GM18520 (cell line): ENCODE data around the gene GRK4.
A peak's percentile ranks its signal among the peaks of the same experiment; 100 is the strongest.
"Not testable (repeated sequence)": the region's sequence is repeated elsewhere in the genome, so short reads cannot be mapped to it uniquely, and the experiment has no call there.

Source experiments
- ATAC-seq: cut with Tn5 transposase; IDR thresholded peaks from one replicate; pipeline ENCODE4 v1.9.1; 2021; ENCODE audit not compliant: unreplicated experiment

Gene GRK4

GRCh38 chr4:2963175-2963965 is at the start of gene GRK4, which contains the start of gene NOP14:
Gene GRK4 (plus strand): TSS chr4:2963571. CDS start chr4:2964071, 500 bp downstream.
Gene NOP14 (minus strand): TSS chr4:2963406. CDS start chr4:2963319, 87 bp downstream.
- ATAC-seq, result peak; percentile 90

GRCh38 chr4:2914256-2915126 is 48.9 kb upstream of the GRK4 start:
- no peak for ATAC-seq

- no peak for ATAC-seq
Observed at GRCh38 chr4:2915789-2916188, 47.6 kb upstream of the GRK4 start.

- ATAC-seq, result not testable (repeated sequence)
Observed at GRCh38 chr4:2916696-2917095, 46.7 kb upstream of the GRK4 start.

- not testable (repeated sequence) for ATAC-seq
Observed at GRCh38 chr4:2918300-2918699, 45.1 kb upstream of the GRK4 start.

- ATAC-seq, result not testable (repeated sequence)
Observed at GRCh38 chr4:2918714-2919113, 44.7 kb upstream of the GRK4 start.

- ATAC-seq, result not testable (repeated sequence)
Observed at GRCh38 chr4:2922453-2923101, 40.8 kb upstream of the GRK4 start.

- no peak for ATAC-seq
Observed at GRCh38 chr4:2923141-2923551, 40.2 kb upstream of the GRK4 start.

- ATAC-seq, result no peak
Observed at GRCh38 chr4:2923668-2924173, 39.6 kb upstream of the GRK4 start.

GRCh38 chr4:2924286-2924685 is 39.1 kb upstream of the GRK4 start:
- ATAC-seq, result no peak

- no peak for ATAC-seq
Observed at GRCh38 chr4:2924765-2925301, 38.5 kb upstream of the GRK4 start.

- no peak for ATAC-seq
Observed at GRCh38 chr4:2925496-2925895, 37.9 kb upstream of the GRK4 start.

- ATAC-seq, result no peak
Observed at GRCh38 chr4:2925931-2926860, 37.2 kb upstream of the GRK4 start.

GRCh38 chr4:2927016-2927695 is 36.2 kb upstream of the GRK4 start:
- ATAC-seq, result no peak

- ATAC-seq, result no peak
Observed at GRCh38 chr4:2927696-2928075, 35.7 kb upstream of the GRK4 start.

- no peak for ATAC-seq
Observed at GRCh38 chr4:2928242-2929176, 34.9 kb upstream of the GRK4 start.

- ATAC-seq, result no peak
Observed at GRCh38 chr4:2929469-2929868, 33.9 kb upstream of the GRK4 start.

- no peak for ATAC-seq
Observed at GRCh38 chr4:2930135-2930757, 33.1 kb upstream of the GRK4 start.
